CD4-positive, alpha-beta memory T cell (primary cell): Measurements from ENCODE around the gene PPP1R13L. TPM values are rescaled to one million over a fixed set of nuclear protein-coding genes. Genes with fewer than 3 reads are reported as not detected.
"Not testable (repeated sequence)": the region's sequence is repeated elsewhere in the genome, so short reads cannot be mapped to it uniquely, and the experiment has no call there.

Experiments used
- CTCF ChIA-PET: fragments of 350-600 bp; sonication (Branson Sonifier 250); formaldehyde crosslinking; loops from one replicate; lab custom pipeline; 2021; ENCODE audit warnings: inconsistent platforms; ENCODE audit not compliant: partially characterized antibody; lab: Charles Lee
- POLR2A ChIA-PET: fragments of 350-600 bp; sonication (Branson Sonifier 250); formaldehyde crosslinking; loops from one replicate; lab custom pipeline; 2021; ENCODE audit not compliant: partially characterized antibody; lab: Charles Lee
- DNase-seq, 5 donors: peaks; one replicate each; pipeline versions ENCODE4 v3.0.0 to v3.0.0-alpha.2; 2020 to 2022; ENCODE audit warnings: mixed read lengths in 1 of 5
- H3K27ac ChIP-seq: one replicate; pipeline ENCODE4 v1.7.0; 2013; ENCODE audit warnings: low read depth, low read length
- H3K27me3 ChIP-seq: 2 replicates; pipeline ENCODE4 v1.7.0; 2013; ENCODE audit warnings: mild to moderate bottlenecking, low read length, moderate library complexity; ENCODE audit not compliant: insufficient read depth
- H3K36me3 ChIP-seq: 2 replicates; pipeline ENCODE4 v1.7.0; 2013; ENCODE audit warnings: mild to moderate bottlenecking, low read length, moderate library complexity; ENCODE audit not compliant: insufficient read depth
- H3K4me1 ChIP-seq: 2 replicates; pipeline ENCODE4 v1.7.0; 2013; ENCODE audit warnings: mild to moderate bottlenecking, low read length, moderate library complexity; ENCODE audit not compliant: insufficient read depth
- H3K4me3 ChIP-seq, 2 donors: one replicate each; pipeline ENCODE4 v1.7.0; 2013; ENCODE audit warnings: low read length in 2 of 2, mild to moderate bottlenecking in 1 of 2
- H3K9me3 ChIP-seq, 2 donors: one replicate each; pipeline ENCODE4 v1.7.0; 2013; ENCODE audit warnings: low read length in 2 of 2, control low read depth in 1 of 2; ENCODE audit not compliant: control insufficient read depth in 1 of 2
- H3K27ac Mint-ChIP-seq, 7 donors: one replicate each; pipeline ENCODE4 v1.8.0; 2020 to 2021; ENCODE audit warnings: mixed read lengths in 7 of 7, mild to moderate bottlenecking in 6 of 7, inconsistent platforms in 3 of 7, moderate library complexity in 3 of 7
- H3K27me3 Mint-ChIP-seq, 2 donors: one replicate each; pipeline ENCODE4 v1.8.0; 2020 to 2021; ENCODE audit warnings: mixed read lengths in 2 of 2
- H3K36me3 Mint-ChIP-seq, 2 donors: one replicate each; pipeline ENCODE4 v1.8.0; 2020 to 2021; ENCODE audit warnings: mixed read lengths in 2 of 2, inconsistent platforms in 1 of 2, mild to moderate bottlenecking in 1 of 2
- H3K4me1 Mint-ChIP-seq, 4 donors: one replicate each; pipeline ENCODE4 v1.8.0; 2020 to 2021; ENCODE audit warnings: mixed read lengths in 4 of 4, mild to moderate bottlenecking in 1 of 4
- H3K4me3 Mint-ChIP-seq, 8 donors: one replicate each; pipeline ENCODE4 v1.8.0; 2020 to 2021; ENCODE audit warnings: mixed read lengths in 8 of 8, mild to moderate bottlenecking in 7 of 8, moderate library complexity in 6 of 8, inconsistent platforms in 3 of 8
- H3K9me3 Mint-ChIP-seq, 8 donors: one replicate each; pipeline ENCODE4 v1.8.0; 2020 to 2021; ENCODE audit warnings: mixed read lengths in 8 of 8, mild to moderate bottlenecking in 5 of 8, inconsistent platforms in 3 of 8, moderate library complexity in 1 of 8
- intact Hi-C: fragments of 100-400 bp; cut with micrococcal nuclease; formaldehyde crosslinking; loops from one replicate; pipeline ENCODE4 v1.15.1; 2023
- polyA plus RNA-seq, 2 donors: library from polyadenylated mRNA; unstranded; fragments of 300-500 nt; fragmentation: Illumina TruSeq; gene quantifications; one replicate each; pipeline ENCODE4 v1.2.3, GENCODE V29; 2021
- total RNA-seq, 2 experiments: library from RNA; stranded (reverse); gene quantifications; one replicate each; pipeline ENCODE4 v1.2.3, GENCODE V29; 2021

The PPP1R13L gene
- total and polyA plus RNA-seq, 4 experiments from 2014 or later = 0.66 to 13.0 (median 5.5) TPM

GRCh38 chr19:45432543-45432942 lies 27.7 kb upstream of the PPP1R13L start:
- POLR2A ChIA-PET, H3K27ac Mint-ChIP-seq, H3K27ac ChIP-seq, H3K9me3 ChIP-seq, H3K27me3 ChIP-seq, H3K4me3 ChIP-seq, H3K36me3 Mint-ChIP-seq, DNase-seq, H3K27me3 Mint-ChIP-seq, H3K4me1 Mint-ChIP-seq, H3K4me3 Mint-ChIP-seq, H3K9me3 Mint-ChIP-seq, H3K36me3 ChIP-seq, intact Hi-C loops: not testable (repeated sequence)
- H3K4me1 ChIP-seq = peaks cover 12% of the 10 kb centered on the region
- CTCF ChIA-PET = interaction anchor here (2.3 kb wide), 1 partner anchor 46 kb away, joined by 10 read pairs; no protein-coding TSS in a partner anchor

GRCh38 chr19:45431008-45431407 lies 26.1 kb upstream of the PPP1R13L start:
- H3K27ac ChIP-seq, H3K4me3 ChIP-seq, H3K36me3 ChIP-seq, H3K9me3 ChIP-seq, H3K9me3 Mint-ChIP-seq, H3K4me3 Mint-ChIP-seq, H3K27ac Mint-ChIP-seq, DNase-seq, H3K36me3 Mint-ChIP-seq, intact Hi-C loops, H3K27me3 Mint-ChIP-seq, H3K27me3 ChIP-seq: not testable (repeated sequence)
- H3K4me1 ChIP-seq = peaks cover 12% of the 10 kb centered on the region
- CTCF ChIA-PET = interaction anchor here (0.6 to 2.8 kb wide), 4 partner anchors 8 to 55 kb away, joined by 3 to 11 read pairs (median 8); no protein-coding TSS in a partner anchor
- POLR2A ChIA-PET = interaction anchor here (1.1 to 1.5 kb wide), 3 partner anchors 48 to 54 kb away, joined by 3 read pairs; no protein-coding TSS in a partner anchor
- H3K4me1 Mint-ChIP-seq = peaks cover 5 to 15% (median 10%) of the 10 kb centered on the region in 4 donors

- peaks cover 5 to 19% (median 10%) of the 10 kb centered on the region in 4 donors for H3K4me1 Mint-ChIP-seq
- H3K9me3 Mint-ChIP-seq, H3K36me3 ChIP-seq, H3K36me3 Mint-ChIP-seq, H3K4me3 Mint-ChIP-seq, H3K27me3 Mint-ChIP-seq, H3K4me3 ChIP-seq, DNase-seq, POLR2A ChIA-PET, H3K27ac Mint-ChIP-seq, H3K9me3 ChIP-seq, H3K27me3 ChIP-seq, H3K27ac ChIP-seq: not testable (repeated sequence)
- peaks cover 12% of the 10 kb centered on the region for H3K4me1 ChIP-seq
- CTCF ChIA-PET = interaction anchor here (1.0 to 2.8 kb wide), 3 partner anchors 9 to 56 kb away, joined by 3 to 11 read pairs (median 5); no protein-coding TSS in a partner anchor
- intact Hi-C loops = loop anchor here (10.0 kb wide), 1 partner anchor 265 kb away; the partner anchor contains the start of genes QPCTL and SNRPD2
Measured at GRCh38 chr19:45429896-45430295, 25.0 kb upstream of the PPP1R13L start.

- Mint-ChIP-seq H3K4me1 (peaks cover 13 to 30% (median 20%) of the 10 kb centered on the region in 4 donors), H3K9me3 (peaks cover 0 to 2% (median 0%) of the 10 kb centered on the region in 8 donors), H3K36me3 (peaks cover 0 to 1% of the 10 kb centered on the region in 2 donors), H3K27me3 (peaks cover 0 to 2% of the 10 kb centered on the region in 2 donors), H3K4me3 (peak overlapping the region; percentile 60 to 87 (median 76)), H3K27ac (peak overlapping the region in 2 of 7 donors; percentile 59)
- Histone ChIP-seq H3K9me3 (no peaks in the 10 kb centered on the region), H3K27me3 (peaks cover 3% of the 10 kb centered on the region), H3K4me3 (peak overlapping the region in 1 of 2 donors; percentile 24), H3K27ac (no peak overlapping the region), H3K4me1 (peaks cover 23% of the 10 kb centered on the region), H3K36me3 (no peaks in the 10 kb centered on the region)
- intact Hi-C loops = loop anchor here (10.0 kb wide), 1 partner anchor 266 kb away; the partner anchor contains the start of genes QPCTL and SNRPD2
- DNase-seq = no peak
- ChIA-PET POLR2A (interaction anchor here (0.9 to 1.5 kb wide), 3 partner anchors 11 to 68 kb away, joined by 3 to 12 read pairs (median 9); no protein-coding TSS in a partner anchor), CTCF (interaction anchor here (1.0 to 6.0 kb wide), 6 partner anchors 11 to 69 kb away, joined by 3 to 66 read pairs (median 10); partner anchors contain the start of gene PPM1N)
Measured at GRCh38 chr19:45428384-45429231, 23.7 kb upstream of the PPP1R13L start.

- H3K4me3 Mint-ChIP-seq = peak overlapping the region; percentile 91 to 97 (median 94)
Measured at GRCh38 chr19:45424191-45425058, 19.6 kb upstream of the PPP1R13L start.

GRCh38 chr19:45423589-45424190 lies 18.8 kb upstream of the PPP1R13L start, which contains the start of gene ERCC1:
Gene ERCC1, minus strand, starts transcription at chr19:45423917. Its CDS starts 543 bp downstream, at chr19:45423374.
- Histone ChIP-seq H3K4me3 (peak within 1 kb of the TSS; percentile 54 to 74), H3K4me1 (peaks cover 36% of the 10 kb centered on the region), H3K27ac (peak within 1 kb of the TSS; percentile 68), H3K9me3 (no peaks in the 10 kb centered on the region), H3K36me3 (no peaks in the 10 kb centered on the region), H3K27me3 (no peaks in the 10 kb centered on the region)
- peak within 1 kb of the TSS; percentile 89 to 97 (median 94) for H3K27ac Mint-ChIP-seq
- ChIA-PET POLR2A (interaction anchor here (0.7 to 2.2 kb wide), 5 partner anchors 15 to 73 kb away, joined by 3 to 7 read pairs (median 3); no protein-coding TSS in a partner anchor), CTCF (interaction anchor here (0.6 to 6.0 kb wide), 3 partner anchors 55 to 218 kb away, joined by 3 to 66 read pairs (median 3); no protein-coding TSS in a partner anchor)
- H3K9me3 Mint-ChIP-seq = peaks cover 0 to 2% (median 0%) of the 10 kb centered on the region in 8 donors
- H3K27me3 Mint-ChIP-seq = peaks cover 0 to 2% of the 10 kb centered on the region in 2 donors
- peaks cover 4 to 21% of the 10 kb centered on the region in 2 donors for H3K36me3 Mint-ChIP-seq
- peak within 1 kb of the TSS; percentile 91 to 97 (median 94) for H3K4me3 Mint-ChIP-seq
- H3K4me1 Mint-ChIP-seq = peaks cover 28 to 58% (median 41%) of the 10 kb centered on the region in 4 donors
- peak in 4 of 5 donors; percentile 67 to 87 (median 71) for DNase-seq
- intact Hi-C loops = loop anchor here (1.0 to 10.0 kb wide), 4 partner anchors 18 to 271 kb away; partner anchors contain the start of genes OPA3, PPP1R13L, QPCTL and SNRPD2

More at GRCh38 chr19:45424191-45425058, 19.6 kb upstream of the PPP1R13L start:
- Mint-ChIP-seq H3K36me3 (peaks cover 4 to 19% of the 10 kb centered on the region in 2 donors), H3K4me1 (peaks cover 26 to 55% (median 37%) of the 10 kb centered on the region in 4 donors), H3K9me3 (peaks cover 0 to 2% (median 0%) of the 10 kb centered on the region in 8 donors), H3K27me3 (peaks cover 0 to 2% of the 10 kb centered on the region in 2 donors), H3K27ac (peak overlapping the region; percentile 89 to 97 (median 94))
- peak in 1 of 5 donors; percentile 63 for DNase-seq
- H3K27me3 ChIP-seq = peaks cover 3% of the 10 kb centered on the region
- no peaks in the 10 kb centered on the region for H3K36me3 ChIP-seq
- H3K4me1 ChIP-seq = peaks cover 34% of the 10 kb centered on the region
- peak overlapping the region; percentile 68 for H3K27ac ChIP-seq
- no peaks in the 10 kb centered on the region for H3K9me3 ChIP-seq
- intact Hi-C loops = loop anchor here (5.0 to 10.0 kb wide), 2 partner anchors 158 to 270 kb away; partner anchors contain the start of genes OPA3, QPCTL and SNRPD2
- POLR2A ChIA-PET = interaction anchor here (1.2 to 2.2 kb wide), 3 partner anchors 45 to 72 kb away, joined by 3 to 7 read pairs (median 6); no protein-coding TSS in a partner anchor
- H3K4me3 ChIP-seq = peak overlapping the region in 1 of 2 donors; percentile 74
- CTCF ChIA-PET = interaction anchor here (0.6 to 6.0 kb wide), 4 partner anchors 15 to 217 kb away, joined by 3 to 66 read pairs (median 6); no protein-coding TSS in a partner anchor
